Dermis microvascular lymphatic vessel endothelial cell (primary cell): Measurements from ENCODE around the gene SPN. TPM values are rescaled to one million over a fixed set of nuclear protein-coding genes. Genes with fewer than 3 reads are reported as not detected.
"Not testable (repeated sequence)": the region's sequence is repeated elsewhere in the genome, so short reads cannot be mapped to it uniquely, and the experiment has no call there.

Experiments used
- DNase-seq, 2 donors: peaks; one replicate each; pipeline versions ENCODE4 v3.0.0 to v3.0.0-alpha.2; 2010; ENCODE audit warnings: low read depth in 2 of 2
- total RNA-seq: library from RNA; depleted of rRNA; stranded (reverse); fragments of >200 nt; gene quantifications from 2 replicates; pipeline ENCODE4 v1.2.1, GENCODE V29; 2014

The SPN gene
- total RNA-seq, 1 donor from 2014 or later = not detected

DNA sequence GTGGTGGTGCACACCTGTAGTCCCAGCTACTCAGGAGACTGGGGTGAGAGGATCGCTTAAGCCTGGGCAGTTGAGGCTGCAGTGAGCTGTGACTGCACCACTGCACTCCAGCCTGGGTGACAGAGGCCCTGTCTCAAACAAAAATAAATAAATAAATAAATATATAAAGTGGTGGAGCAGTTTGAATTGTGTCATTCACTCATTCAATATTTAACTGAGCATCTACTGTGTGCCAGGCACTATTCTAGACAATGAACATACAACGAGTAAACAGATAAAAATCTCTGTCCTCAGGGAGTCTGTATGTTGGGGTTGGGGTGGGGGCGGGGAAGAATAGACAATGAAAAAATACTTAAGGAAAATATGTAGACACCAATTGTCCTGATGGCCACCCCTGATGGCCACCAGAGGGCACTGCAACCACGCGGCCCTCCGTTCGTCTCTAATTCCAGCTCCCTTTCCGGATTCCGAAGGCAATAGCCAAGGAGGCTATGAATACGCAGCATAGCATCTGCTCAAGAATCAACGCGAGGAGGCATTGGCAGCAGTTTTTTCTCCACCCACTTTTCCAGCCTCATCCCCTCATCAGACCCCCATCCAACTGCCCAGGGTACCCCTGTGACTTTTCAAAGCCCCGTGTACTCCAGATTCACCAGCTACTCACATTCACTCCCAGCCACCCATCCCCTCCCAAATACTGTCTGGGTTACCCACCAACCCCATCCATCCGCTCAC, 37.4 kb downstream of the SPN start:
- peak; percentile 20 to 85 for DNase-seq

GRCh38 chr16:29701214-29701555, 38.1 kb downstream of the SPN start:
- DNase-seq = no peak

DNA sequence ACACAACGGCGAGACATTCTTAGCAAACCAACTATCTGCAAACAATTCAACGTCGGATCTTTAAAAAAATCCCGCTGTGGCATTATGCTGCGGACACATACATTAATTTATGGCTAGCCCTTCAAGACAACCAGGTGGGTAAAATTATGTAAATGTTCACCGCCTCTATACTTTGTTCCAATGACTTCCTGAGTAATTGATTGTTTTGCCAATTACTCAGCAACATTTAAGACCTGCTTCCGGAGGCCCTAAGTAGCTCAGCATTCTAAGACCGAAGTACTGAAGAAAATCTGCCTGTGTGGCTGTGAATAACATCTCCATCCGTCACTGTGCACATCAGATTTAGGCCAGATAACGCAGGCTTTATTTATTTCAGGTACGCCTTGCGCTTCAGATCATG, 39.2 kb downstream of the SPN start:
- no peak for DNase-seq

DNA sequence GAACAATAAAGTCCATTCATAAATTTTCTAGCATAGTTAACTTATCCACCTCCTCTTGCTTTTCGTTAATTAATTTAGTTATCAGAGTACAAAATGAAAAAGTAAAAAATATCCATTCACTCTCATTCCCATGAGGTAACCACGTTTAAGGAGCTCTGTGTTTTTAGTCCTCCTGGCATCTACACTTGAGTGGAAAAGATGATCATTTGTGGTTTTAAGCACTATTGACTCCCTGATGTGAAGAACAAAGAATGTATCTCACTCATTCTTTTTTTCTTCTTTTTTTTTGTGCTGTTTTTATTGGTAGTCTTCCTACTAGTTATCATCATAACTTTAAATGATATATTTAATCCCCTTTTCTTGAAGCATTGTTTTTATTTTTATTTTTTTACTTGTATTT, 42.0 kb downstream of the SPN start:
- no peak for DNase-seq

DNA sequence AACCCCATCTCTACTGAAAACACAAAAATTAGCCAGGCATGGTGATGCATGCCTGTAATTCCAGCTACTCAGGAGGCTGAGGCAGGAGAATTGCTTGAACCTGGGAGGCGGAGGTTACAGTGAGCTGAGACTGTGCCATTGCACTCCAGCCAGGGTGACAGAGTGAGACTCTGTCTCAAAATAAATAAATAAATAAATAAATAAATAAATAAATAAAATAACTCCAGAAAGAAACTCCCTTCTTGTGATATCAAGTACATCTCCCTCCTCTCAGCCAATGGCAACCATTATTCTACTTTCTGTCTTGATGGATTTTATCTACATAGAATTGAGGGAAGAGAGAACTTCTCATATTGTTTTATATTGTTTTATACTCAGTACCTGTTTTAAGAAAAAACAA, 44.1 kb downstream of the SPN start:
- DNase-seq = not testable (repeated sequence)

GRCh38 chr16:29708917-29709600, 46.0 kb downstream of the SPN start:
- DNase-seq = no peak

DNA sequence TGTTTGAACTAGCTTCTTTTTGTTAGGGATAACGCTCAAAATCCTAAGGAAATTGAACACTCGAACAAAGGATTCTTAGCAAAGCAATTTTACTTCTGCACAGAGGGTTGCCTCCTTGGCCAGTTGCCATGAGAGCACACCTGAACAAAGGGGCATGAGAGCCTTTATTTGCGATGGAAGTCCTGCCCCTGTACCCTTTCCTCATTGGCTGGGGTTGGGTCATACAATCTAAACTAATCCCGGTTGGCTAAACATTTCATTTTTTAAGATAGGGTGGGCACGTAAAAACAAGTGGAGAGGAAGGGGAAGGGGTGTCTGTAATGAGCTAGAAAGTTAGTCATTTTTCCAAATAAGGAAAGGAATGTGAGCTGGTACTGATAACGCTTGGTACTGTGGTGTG, 46.6 kb downstream of the SPN start:
- not testable (repeated sequence) for DNase-seq

DNA sequence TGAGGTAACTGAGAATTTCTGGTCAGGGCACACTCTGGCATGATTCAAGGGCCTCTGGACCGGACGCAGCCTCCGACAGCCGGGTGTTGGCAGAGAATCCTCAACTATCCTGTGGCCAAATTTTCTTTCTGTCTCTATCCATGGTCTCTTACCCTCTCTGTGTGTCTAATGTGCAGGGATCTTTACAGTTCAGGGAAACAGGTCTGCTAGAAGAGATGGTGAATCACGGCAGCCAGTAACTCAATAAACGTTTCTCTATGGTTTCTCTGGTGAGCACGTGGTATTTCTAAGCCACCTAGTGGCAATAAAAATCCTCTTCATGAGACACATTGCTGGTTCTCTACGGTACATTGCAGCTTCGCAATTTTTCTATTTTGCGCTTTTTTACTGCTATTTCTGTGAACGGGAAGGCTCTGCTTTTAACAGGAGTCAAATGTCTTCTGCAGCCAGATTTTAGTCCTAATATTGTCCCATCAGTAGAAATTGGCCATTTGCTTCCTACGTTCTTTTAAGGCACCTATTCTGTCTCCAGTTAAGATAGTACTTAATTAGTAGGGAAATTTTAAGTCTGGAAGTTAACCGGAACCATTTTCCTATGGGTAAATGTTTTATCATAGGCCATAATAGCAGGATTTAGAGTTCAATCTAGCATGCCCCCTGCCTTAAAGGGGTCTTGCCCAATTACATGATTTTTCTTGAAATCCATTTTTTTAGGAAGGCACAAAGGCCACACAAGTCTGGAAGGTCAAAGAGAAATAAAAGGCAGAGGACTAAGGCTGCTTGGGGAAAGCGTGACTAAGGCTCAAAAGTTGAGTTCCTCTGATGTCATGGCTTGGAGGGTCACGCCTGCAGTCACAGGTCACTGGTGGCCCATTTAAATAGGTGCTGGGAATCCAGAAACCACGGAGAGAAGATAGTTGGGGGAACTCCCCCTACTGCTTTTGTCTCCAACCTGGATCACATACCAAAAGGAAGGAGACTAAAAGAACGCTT, 47.5 kb downstream of the SPN start:
- DNase-seq = peak; percentile 37 to 64

DNA sequence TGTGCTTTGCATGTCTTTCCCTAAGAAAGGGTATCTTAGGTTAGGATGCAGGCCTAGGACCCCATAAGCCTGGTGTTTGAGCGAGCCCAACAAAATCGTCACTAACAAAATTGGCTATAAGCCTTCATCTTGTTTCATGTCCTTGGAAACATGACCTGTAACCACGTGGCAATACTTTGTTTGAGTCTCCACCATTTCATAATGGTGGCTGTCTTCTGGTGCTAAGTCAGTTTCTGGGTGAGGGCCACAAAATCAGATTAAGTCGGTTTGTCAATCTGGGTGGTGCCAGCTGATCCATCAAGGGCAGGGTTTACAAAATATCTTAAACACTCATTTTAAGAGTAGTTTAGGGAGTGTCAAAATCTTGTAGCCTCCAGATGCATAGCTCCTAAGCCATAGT, 49.8 kb downstream of the SPN start:
- no peak for DNase-seq

GRCh38 chr16:29714396-29714795, 51.3 kb downstream of the SPN start:
- DNase-seq = no peak

GRCh38 chr16:29714972-29715371, 51.9 kb downstream of the SPN start:
- no peak for DNase-seq

DNA sequence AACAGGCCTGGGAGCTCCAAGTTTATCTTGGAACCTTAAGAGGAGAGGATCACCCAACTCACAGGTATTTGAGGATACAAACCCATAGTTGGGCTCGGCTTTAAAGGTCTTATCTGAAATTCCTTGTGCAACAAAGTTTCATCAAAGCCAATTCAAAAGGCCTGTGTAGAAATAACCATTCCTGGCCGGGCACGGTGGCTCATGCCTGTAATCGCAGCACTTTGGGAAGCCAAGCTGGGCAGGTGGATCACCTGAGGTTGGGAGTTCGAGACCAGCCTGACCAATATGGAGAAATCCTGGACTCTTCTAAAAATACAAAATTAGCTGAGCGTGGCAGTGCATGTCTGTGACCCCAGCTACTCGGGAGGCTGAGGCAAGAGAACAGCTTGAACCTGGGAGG, 54.1 kb downstream of the SPN start:
- DNase-seq = no peak

GRCh38 chr16:29719063-29719462, 56.0 kb downstream of the SPN start:
- no peak for DNase-seq

Other genes with a start within 250 kb of the SPN start
- gene BOLA2, start 208.9 kb upstream of the SPN start, total RNA-seq = 35.0 and 38.4 TPM in 2 replicates
- gene SLX1B, start 208.7 kb upstream of the SPN start, total RNA-seq = 13.6 and 21.9 TPM in 2 replicates
- 9.6 and 17.7 TPM in 2 replicates for gene SULT1A4, start 203.3 kb upstream of the SPN start, total RNA-seq
- 9.5 and 19.0 TPM in 2 replicates for gene NPIPB12, start 156.8 kb upstream of the SPN start, total RNA-seq
- 0.13 and 0.25 TPM in 2 replicates for gene QPRT, start 15.9 kb downstream of the SPN start, total RNA-seq
- not detected in 2 replicates for gene C16orf54, start 82.7 kb downstream of the SPN start, total RNA-seq
- not detected in 2 replicates for gene ZG16, start 115.0 kb downstream of the SPN start, total RNA-seq
- 24.1 and 47.2 TPM in 2 replicates for gene KIF22, start 127.5 kb downstream of the SPN start, total RNA-seq
- gene MAZ, start 143.3 kb downstream of the SPN start, total RNA-seq = 139 and 171 TPM in 2 replicates
- 0.25 TPM in 1 of 2 replicates, not detected in the other for gene PRRT2, start 148.9 kb downstream of the SPN start, total RNA-seq
- gene PAGR1, start 152.9 kb downstream of the SPN start, total RNA-seq = 13.2 and 15.2 TPM in 2 replicates
- gene MVP, start 157.2 kb downstream of the SPN start, total RNA-seq = 141 and 161 TPM in 2 replicates
- 52.1 and 89.6 TPM in 2 replicates for gene CDIPT, start 200.0 kb downstream of the SPN start, total RNA-seq
- gene SEZ6L2, start 236.3 kb downstream of the SPN start, total RNA-seq = 0.26 and 2.5 TPM in 2 replicates
- 0.25 and 0.26 TPM in 2 replicates for gene ASPHD1, start 237.2 kb downstream of the SPN start, total RNA-seq